Neural cell (in vitro differentiated cells): ENCODE measurements around the gene SGF29. TPM values are rescaled to one million over a fixed set of nuclear protein-coding genes. Genes with fewer than 3 reads are reported as not detected.

Source experiments
- H2AFZ ChIP-seq: fragments of 200-600, 300-800 bp; sonication (generic), shearing (Covaris generic); 2 replicates; pipeline ENCODE4 v1.6.0; 2014; ENCODE audit warnings: low read depth, mild to moderate bottlenecking, antibody characterized with exemption, low read length, moderate library complexity
- H3F3A ChIP-seq: fragments of 200-600 bp; shearing (Covaris generic); 2 replicates; pipeline ENCODE4 v1.6.1; 2016; ENCODE audit warnings: mild to moderate bottlenecking, moderate library complexity, mixed read lengths, antibody characterized with exemption, low read length; ENCODE audit not compliant: insufficient read depth, poor library complexity, severe bottlenecking
- H3K27ac ChIP-seq: fragments of 200-600, 300-800 bp; sonication (generic), shearing (Covaris generic); 2 replicates; pipeline ENCODE4 v1.5.1; 2014; ENCODE audit warnings: mild to moderate bottlenecking, low read length, moderate library complexity
- H3K27me3 ChIP-seq: fragments of 300-800, 200-600 bp; sonication (generic), shearing (Covaris generic); 2 replicates; pipeline ENCODE4 v1.6.0; 2014; ENCODE audit warnings: mild to moderate bottlenecking, low read depth, low read length, moderate library complexity; ENCODE audit not compliant: insufficient read depth
- H3K36me3 ChIP-seq: fragments of 300-800, 200-600 bp; sonication (generic), shearing (Covaris generic); 2 replicates; pipeline ENCODE4 v1.5.1; 2014; ENCODE audit warnings: mild to moderate bottlenecking, antibody characterized with exemption, low read length, moderate library complexity; ENCODE audit not compliant: insufficient read depth
- H3K4me2 ChIP-seq: fragments of 300-800, 200-600 bp; sonication (generic), shearing (Covaris generic); 2 replicates; pipeline ENCODE4 v1.6.0; 2014; ENCODE audit warnings: mild to moderate bottlenecking, low read length
- H3K4me3 ChIP-seq: fragments of 300-800, 200-600 bp; sonication (generic), shearing (Covaris generic); 2 replicates; pipeline ENCODE4 v1.5.1; 2014; ENCODE audit warnings: mild to moderate bottlenecking, low read length, moderate library complexity
- H3K79me2 ChIP-seq: fragments of 200-600 bp; shearing (Covaris generic); replicated peaks from 2 replicates; pipeline ENCODE4 v1.6.0; 2014; ENCODE audit warnings: mild to moderate bottlenecking, low read length, moderate library complexity; ENCODE audit not compliant: insufficient read depth
- H3K9ac ChIP-seq: fragments of 300-800, 200-600 bp; sonication (generic), shearing (Covaris generic); 2 replicates; pipeline ENCODE4 v1.6.1; 2016; ENCODE audit warnings: mild to moderate bottlenecking, low read length, mixed read lengths
- H3K9me2 ChIP-seq: fragments of 200-600 bp; shearing (Covaris generic); 2 replicates; pipeline ENCODE4 v1.6.1; 2016; ENCODE audit warnings: mild to moderate bottlenecking, low read length, mixed read lengths; ENCODE audit not compliant: insufficient read depth
- H3K9me3 ChIP-seq: fragments of 200-600, 300-800 bp; sonication (generic), shearing (Covaris generic); 2 replicates; pipeline ENCODE4 v1.6.1; 2016; ENCODE audit warnings: mild to moderate bottlenecking, mixed run types, low read length, moderate library complexity, mixed read lengths
- H4K20me1 ChIP-seq: fragments of 200-600 bp; shearing (Covaris generic); 2 replicates; pipeline ENCODE4 v1.6.1; 2016; ENCODE audit warnings: mild to moderate bottlenecking, mixed run types; ENCODE audit not compliant: insufficient read depth
- CTCF ChIP-seq: fragments of 450-650 bp; IDR thresholded peaks from 2 replicates; pipeline ENCODE4 v1.5.1; 2014; ENCODE audit warnings: antibody characterized with exemption, mild to moderate bottlenecking, moderate library complexity; ENCODE audit not compliant: poor library complexity, severe bottlenecking
- EP300 ChIP-seq: fragments of 450-650 bp; conservative IDR thresholded peaks from 2 replicates; pipeline ENCODE4 v1.6.1; 2014; ENCODE audit warnings: antibody characterized with exemption, mild to moderate bottlenecking, moderate library complexity; ENCODE audit not compliant: poor library complexity, severe bottlenecking
- EZH2 ChIP-seq: fragments of 200-600, 300-800 bp; shearing (Covaris generic), sonication (generic); IDR thresholded peaks from 2 replicates; pipeline ENCODE4 v1.6.1; 2014; ENCODE audit warnings: antibody characterized with exemption, low read length, borderline replicate concordance, mild to moderate bottlenecking; ENCODE audit not compliant: insufficient read depth, poor library complexity, severe bottlenecking
- MXI1 ChIP-seq: fragments of 450-650 bp; conservative IDR thresholded peaks from 2 replicates; pipeline ENCODE4 v1.6.1; 2014; ENCODE audit warnings: antibody characterized with exemption, mild to moderate bottlenecking; ENCODE audit not compliant: poor library complexity, severe bottlenecking
- POLR2AphosphoS5 ChIP-seq: IDR thresholded peaks from 2 replicates; pipeline ENCODE4 v1.6.1; 2012
- RAD21 ChIP-seq: fragments of 450-650 bp; conservative IDR thresholded peaks from 2 replicates; pipeline ENCODE4 v1.6.1; 2014; ENCODE audit warnings: antibody characterized with exemption, mild to moderate bottlenecking, moderate library complexity
- SMC3 ChIP-seq: fragments of 450-650 bp; conservative IDR thresholded peaks from 2 replicates; pipeline ENCODE4 v1.6.1; 2014; ENCODE audit warnings: antibody characterized with exemption, mild to moderate bottlenecking, moderate library complexity; ENCODE audit not compliant: poor library complexity
- TAF1 ChIP-seq: IDR thresholded peaks from 2 replicates; pipeline ENCODE4 v1.6.1; 2012; ENCODE audit warnings: low read depth
- polyA plus RNA-seq: library from polyadenylated mRNA; depleted of rRNA; stranded (reverse); fragments of >200 nt; gene quantifications from 2 replicates; pipeline ENCODE4 v1.2.3, GENCODE V29; 2014
- TF ChIP-seq, protein P1 (sequence below): IDR thresholded peaks from 2 replicates; pipeline ENCODE4 v1.6.1; 2012; ENCODE audit warnings: borderline replicate concordance

SGF29 gene
- polyA plus RNA-seq, 1 donor from 2014 or later, result 32.8 TPM

- no peak for TF ChIP-seq CTCF
Measured at GRCh38 chr16:28574925-28575324, 21.2 kb downstream of the SGF29 start (continued).

GRCh38 chr16:28575446-28576109, 21.9 kb downstream of the SGF29 start:
- no peaks in the 10 kb centered on the region for H3K79me2 ChIP-seq
- no peaks in the 10 kb centered on the region for H3K9me2 ChIP-seq
- H3K27ac ChIP-seq, result no peak overlapping the region
- no peaks in the 10 kb centered on the region for H3K9me3 ChIP-seq
- H3F3A ChIP-seq, result no peaks in the 10 kb centered on the region
- H4K20me1 ChIP-seq, result no peaks in the 10 kb centered on the region
- no peak overlapping the region for H3K9ac ChIP-seq
- no peaks in the 10 kb centered on the region for H3K27me3 ChIP-seq
- H3K4me2 ChIP-seq, result no peak overlapping the region
- no peak overlapping the region for H3K4me3 ChIP-seq
- H3K36me3 ChIP-seq, result no peaks in the 10 kb centered on the region
- no peak overlapping the region for H2AFZ ChIP-seq
- TF ChIP-seq TAF1 (no peak), RAD21 (no peak), POLR2AphosphoS5 (no peak), CTCF (no peak), EZH2 (no peak)
- TF ChIP-seq, protein P1, sequence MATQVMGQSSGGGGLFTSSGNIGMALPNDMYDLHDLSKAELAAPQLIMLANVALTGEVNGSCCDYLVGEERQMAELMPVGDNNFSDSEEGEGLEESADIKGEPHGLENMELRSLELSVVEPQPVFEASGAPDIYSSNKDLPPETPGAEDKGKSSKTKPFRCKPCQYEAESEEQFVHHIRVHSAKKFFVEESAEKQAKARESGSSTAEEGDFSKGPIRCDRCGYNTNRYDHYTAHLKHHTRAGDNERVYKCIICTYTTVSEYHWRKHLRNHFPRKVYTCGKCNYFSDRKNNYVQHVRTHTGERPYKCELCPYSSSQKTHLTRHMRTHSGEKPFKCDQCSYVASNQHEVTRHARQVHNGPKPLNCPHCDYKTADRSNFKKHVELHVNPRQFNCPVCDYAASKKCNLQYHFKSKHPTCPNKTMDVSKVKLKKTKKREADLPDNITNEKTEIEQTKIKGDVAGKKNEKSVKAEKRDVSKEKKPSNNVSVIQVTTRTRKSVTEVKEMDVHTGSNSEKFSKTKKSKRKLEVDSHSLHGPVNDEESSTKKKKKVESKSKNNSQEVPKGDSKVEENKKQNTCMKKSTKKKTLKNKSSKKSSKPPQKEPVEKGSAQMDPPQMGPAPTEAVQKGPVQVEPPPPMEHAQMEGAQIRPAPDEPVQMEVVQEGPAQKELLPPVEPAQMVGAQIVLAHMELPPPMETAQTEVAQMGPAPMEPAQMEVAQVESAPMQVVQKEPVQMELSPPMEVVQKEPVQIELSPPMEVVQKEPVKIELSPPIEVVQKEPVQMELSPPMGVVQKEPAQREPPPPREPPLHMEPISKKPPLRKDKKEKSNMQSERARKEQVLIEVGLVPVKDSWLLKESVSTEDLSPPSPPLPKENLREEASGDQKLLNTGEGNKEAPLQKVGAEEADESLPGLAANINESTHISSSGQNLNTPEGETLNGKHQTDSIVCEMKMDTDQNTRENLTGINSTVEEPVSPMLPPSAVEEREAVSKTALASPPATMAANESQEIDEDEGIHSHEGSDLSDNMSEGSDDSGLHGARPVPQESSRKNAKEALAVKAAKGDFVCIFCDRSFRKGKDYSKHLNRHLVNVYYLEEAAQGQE, result no peak

- Histone ChIP-seq H3K9me2 (no peaks in the 10 kb centered on the region), H3K9me3 (no peaks in the 10 kb centered on the region), H3K4me3 (no peak overlapping the region), H3K27ac (no peak overlapping the region), H3F3A (no peaks in the 10 kb centered on the region), H3K9ac (no peak overlapping the region), H3K79me2 (no peaks in the 10 kb centered on the region), H2AFZ (no peak overlapping the region), H4K20me1 (no peaks in the 10 kb centered on the region), H3K27me3 (no peaks in the 10 kb centered on the region), H3K4me2 (no peak overlapping the region), H3K36me3 (no peaks in the 10 kb centered on the region)
- no peak for TF ChIP-seq TAF1
- TF ChIP-seq CTCF, result no peak
- TF ChIP-seq, protein P1, result no peak
- no peak for TF ChIP-seq MXI1
- TF ChIP-seq RAD21, result no peak
- no peak for TF ChIP-seq POLR2AphosphoS5
- TF ChIP-seq EZH2, result no peak
- TF ChIP-seq EP300, result no peak
- TF ChIP-seq SMC3, result no peak
Measured at GRCh38 chr16:28580726-28581315, 27.1 kb downstream of the SGF29 start.
